B cell (primary cell): ENCODE data around the gene PTPN7.

Experiments
- CTCF ChIP-seq: fragments of 200-600 bp; IDR thresholded peaks from one replicate; pipeline ENCODE4 v1.8.0; 2022; ENCODE audit warnings: antibody characterized with exemption, mild to moderate bottlenecking
- EZH2 ChIP-seq: IDR thresholded peaks from 2 replicates; pipeline ENCODE4 v1.6.1; 2012; ENCODE audit warnings: borderline replicate concordance, low read depth, mild to moderate bottlenecking, moderate library complexity, low read length; ENCODE audit not compliant: insufficient read depth, poor library complexity, severe bottlenecking

- TF ChIP-seq CTCF (no peak), EZH2 (no peak)
Measured at GRCh38 chr1:202124142-202124541, 36.3 kb downstream of the PTPN7 start.
